Renal pelvis (tissue), 4 donors: ENCODE measurements around the gene GRAMD1B. TPM values are rescaled to one million over a fixed set of nuclear protein-coding genes. Genes with fewer than 3 reads are reported as not detected.
A peak's percentile ranks its signal among the peaks of the same experiment; 100 is the strongest.
"Not testable (repeated sequence)": the region's sequence is repeated elsewhere in the genome, so short reads cannot be mapped to it uniquely, and the experiment has no call there.

ENCODE experiments used
- DNase-seq: peaks from one replicate; pipeline ENCODE4 v3.0.0-alpha.2; 2013
- polyA plus RNA-seq, 3 donors: library from polyadenylated mRNA; unstranded; fragments of 120-200 nt; gene quantifications; one replicate each; pipeline ENCODE4 v1.2.1, GENCODE V29; 2013; ENCODE audit not compliant: insufficient read length in 3 of 3

The GRAMD1B gene
- polyA plus RNA-seq, 3 donors: 12.8 to 16.0 (median 15.3) TPM

- no peak for DNase-seq
Measured at GRCh38 chr11:123567466-123567865, 137.4 kb downstream of the GRAMD1B start.

GRCh38 chr11:123568367-123568870 is 138.3 kb downstream of the GRAMD1B start:
- DNase-seq: no peak

- DNase-seq: no peak
Measured at GRCh38 chr11:123569393-123569792, 139.3 kb downstream of the GRAMD1B start.

GRCh38 chr11:123570939-123571580 is 141.0 kb downstream of the GRAMD1B start:
- DNase-seq: no peak

- not testable (repeated sequence) for DNase-seq
Measured at GRCh38 chr11:123572791-123573190, 142.7 kb downstream of the GRAMD1B start.

- no peak for DNase-seq
Measured at GRCh38 chr11:123573286-123573685, 143.2 kb downstream of the GRAMD1B start.

GRCh38 chr11:123575441-123575840 is 145.4 kb downstream of the GRAMD1B start:
- no peak for DNase-seq

- no peak for DNase-seq
Measured at GRCh38 chr11:123576082-123576481, 146.0 kb downstream of the GRAMD1B start.

- no peak for DNase-seq
Measured at GRCh38 chr11:123576501-123576900, 146.4 kb downstream of the GRAMD1B start.

- peak; percentile 29 for DNase-seq
Measured at GRCh38 chr11:123577081-123577598, 147.1 kb downstream of the GRAMD1B start.

- DNase-seq: no peak
Measured at GRCh38 chr11:123578778-123579481, 148.9 kb downstream of the GRAMD1B start.

GRCh38 chr11:123579482-123579812 is 149.4 kb downstream of the GRAMD1B start:
- no peak for DNase-seq

GRCh38 chr11:123580137-123580536 is 150.1 kb downstream of the GRAMD1B start:
- DNase-seq: no peak

GRCh38 chr11:123580557-123581275 is 150.6 kb downstream of the GRAMD1B start:
- DNase-seq: peak; percentile 48

- DNase-seq: no peak
Measured at GRCh38 chr11:123581651-123582399, 151.8 kb downstream of the GRAMD1B start.

GRCh38 chr11:123582992-123583504 is 153.0 kb downstream of the GRAMD1B start:
- no peak for DNase-seq

GRCh38 chr11:123584186-123584585 is 154.1 kb downstream of the GRAMD1B start:
- no peak for DNase-seq

GRCh38 chr11:123584737-123585136 is 154.7 kb downstream of the GRAMD1B start:
- no peak for DNase-seq

- DNase-seq: no peak
Measured at GRCh38 chr11:123585206-123585605, 155.1 kb downstream of the GRAMD1B start.

- no peak for DNase-seq
Measured at GRCh38 chr11:123585706-123586105, 155.6 kb downstream of the GRAMD1B start.

GRCh38 chr11:123586568-123586967 is 156.5 kb downstream of the GRAMD1B start:
- DNase-seq: no peak

- no peak for DNase-seq
Measured at GRCh38 chr11:123587044-123587443, 157.0 kb downstream of the GRAMD1B start.
